GM18951 (cell line): ENCODE data around the gene ASIC5.
"Not testable (repeated sequence)": the region's sequence is repeated elsewhere in the genome, so short reads cannot be mapped to it uniquely, and the experiment has no call there.

Source experiments
- POLR2A ChIP-seq: IDR thresholded peaks from 4 replicates; pipeline ENCODE4 v1.6.1; 2011; ENCODE audit warnings: mild to moderate bottlenecking; ENCODE audit not compliant: insufficient read length, insufficient read depth; ENCODE audit errors: extremely low read depth
- in situ Hi-C: fragments of 300-500 bp; cut with MboI; formaldehyde crosslinking; loops from one replicate; pipeline ENCODE4 v1.12.0; 2022; ENCODE audit warnings: low sequenced_read_pairs, mixed read lengths, inconsistent platforms; ENCODE audit not compliant: unreplicated experiment

Gene ASIC5, protein sequence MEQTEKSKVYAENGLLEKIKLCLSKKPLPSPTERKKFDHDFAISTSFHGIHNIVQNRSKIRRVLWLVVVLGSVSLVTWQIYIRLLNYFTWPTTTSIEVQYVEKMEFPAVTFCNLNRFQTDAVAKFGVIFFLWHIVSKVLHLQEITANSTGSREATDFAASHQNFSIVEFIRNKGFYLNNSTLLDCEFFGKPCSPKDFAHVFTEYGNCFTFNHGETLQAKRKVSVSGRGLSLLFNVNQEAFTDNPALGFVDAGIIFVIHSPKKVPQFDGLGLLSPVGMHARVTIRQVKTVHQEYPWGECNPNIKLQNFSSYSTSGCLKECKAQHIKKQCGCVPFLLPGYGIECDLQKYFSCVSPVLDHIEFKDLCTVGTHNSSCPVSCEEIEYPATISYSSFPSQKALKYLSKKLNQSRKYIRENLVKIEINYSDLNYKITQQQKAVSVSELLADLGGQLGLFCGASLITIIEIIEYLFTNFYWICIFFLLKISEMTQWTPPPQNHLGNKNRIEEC

DNA sequence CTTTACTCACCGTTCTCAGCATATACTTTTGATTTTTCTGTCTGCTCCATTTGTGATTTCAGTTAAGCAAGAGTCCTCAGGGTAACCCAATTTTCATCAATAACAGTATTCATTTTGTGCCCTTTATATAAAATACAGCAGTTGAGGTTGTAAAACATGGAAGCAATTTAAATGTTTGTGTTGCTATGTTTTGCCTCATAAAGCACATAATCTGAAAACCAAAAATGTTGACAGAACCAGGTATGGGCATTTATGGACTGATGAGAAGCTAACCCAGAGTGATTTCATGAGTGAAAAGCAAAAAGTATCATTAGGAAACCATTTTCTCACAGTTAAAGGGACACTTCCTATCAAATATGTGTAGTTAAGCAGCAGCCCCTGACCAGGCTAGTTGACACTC, at the start of gene ASIC5:
TSS of gene ASIC5 (minus strand) at position 101 of the 400 bp plus-strand sequence. CDS start at position 50, 51 bp downstream.
- TF ChIP-seq POLR2A = no peak
- in situ Hi-C loops = no loop called here

DNA sequence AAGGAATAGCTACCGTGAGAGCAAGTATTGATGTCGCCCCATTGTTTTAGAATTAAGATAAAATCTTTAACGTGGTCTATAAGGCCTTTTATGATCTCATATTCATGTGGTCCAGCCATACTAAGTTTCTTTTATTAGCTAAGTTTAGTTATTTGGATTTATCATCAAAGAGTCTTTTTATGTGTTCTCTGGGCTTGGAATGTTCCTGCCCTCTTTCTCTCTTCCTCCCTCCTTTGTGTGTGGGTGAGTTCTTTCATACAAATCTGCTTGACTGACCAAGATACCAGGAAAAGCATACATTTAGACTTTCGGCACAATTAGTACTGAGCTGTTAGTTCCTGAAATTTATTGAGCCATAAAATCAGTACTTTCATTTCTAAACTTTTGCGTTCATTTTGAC, 48.7 kb upstream of the ASIC5 start:
- in situ Hi-C loops = no loop called here
- no peak for TF ChIP-seq POLR2A

DNA sequence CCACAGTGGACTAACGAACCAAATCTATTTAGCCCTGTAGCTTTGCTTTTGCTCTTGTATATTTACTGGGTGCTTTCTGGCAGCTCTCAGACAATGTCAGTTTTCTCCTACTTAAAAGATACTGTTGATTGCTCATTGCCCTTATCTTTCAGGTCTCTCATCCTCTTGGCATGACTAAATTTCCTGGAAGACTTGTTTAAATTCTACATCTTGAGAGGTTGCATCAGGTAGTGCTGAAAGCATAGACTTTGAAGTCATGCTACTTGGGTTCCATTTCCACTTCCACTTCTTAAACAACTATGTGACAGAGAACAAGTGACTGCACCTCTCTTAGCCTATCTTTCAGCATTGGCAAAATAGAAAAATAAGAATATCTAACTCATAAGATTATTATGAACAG, 45.8 kb upstream of the ASIC5 start:
- TF ChIP-seq POLR2A = no peak
- in situ Hi-C loops = no loop called here

DNA sequence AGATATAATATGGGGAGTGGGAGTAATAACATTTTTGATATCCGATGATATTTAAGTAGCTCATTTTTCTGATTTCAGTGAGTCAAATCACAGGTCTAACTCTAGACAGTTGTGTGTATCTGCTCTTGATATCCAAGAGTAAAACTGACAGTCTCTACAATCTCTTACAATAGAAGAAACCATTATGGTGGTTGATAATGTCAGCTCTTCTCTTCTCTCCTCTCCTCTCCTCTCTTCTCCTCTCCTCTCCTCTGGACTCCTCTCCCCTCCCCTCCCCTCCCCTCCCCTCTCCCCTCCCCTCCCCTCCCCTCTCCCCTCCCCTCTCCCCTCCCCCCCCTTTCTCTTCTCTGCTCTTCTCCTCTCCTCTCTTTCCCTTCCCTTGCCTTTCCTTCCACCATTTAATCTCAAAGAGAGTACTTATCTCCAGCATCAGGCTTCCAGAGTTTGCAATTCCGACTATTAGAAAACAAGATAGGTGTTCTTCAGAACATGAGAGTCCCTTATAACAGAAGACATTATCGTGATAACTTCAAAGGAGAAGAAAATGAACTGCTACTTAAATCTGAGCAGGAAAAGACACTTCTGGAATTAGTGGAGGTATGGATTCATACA, 43.6 kb upstream of the ASIC5 start:
- in situ Hi-C loops = no loop called here
- no peak for TF ChIP-seq POLR2A

DNA sequence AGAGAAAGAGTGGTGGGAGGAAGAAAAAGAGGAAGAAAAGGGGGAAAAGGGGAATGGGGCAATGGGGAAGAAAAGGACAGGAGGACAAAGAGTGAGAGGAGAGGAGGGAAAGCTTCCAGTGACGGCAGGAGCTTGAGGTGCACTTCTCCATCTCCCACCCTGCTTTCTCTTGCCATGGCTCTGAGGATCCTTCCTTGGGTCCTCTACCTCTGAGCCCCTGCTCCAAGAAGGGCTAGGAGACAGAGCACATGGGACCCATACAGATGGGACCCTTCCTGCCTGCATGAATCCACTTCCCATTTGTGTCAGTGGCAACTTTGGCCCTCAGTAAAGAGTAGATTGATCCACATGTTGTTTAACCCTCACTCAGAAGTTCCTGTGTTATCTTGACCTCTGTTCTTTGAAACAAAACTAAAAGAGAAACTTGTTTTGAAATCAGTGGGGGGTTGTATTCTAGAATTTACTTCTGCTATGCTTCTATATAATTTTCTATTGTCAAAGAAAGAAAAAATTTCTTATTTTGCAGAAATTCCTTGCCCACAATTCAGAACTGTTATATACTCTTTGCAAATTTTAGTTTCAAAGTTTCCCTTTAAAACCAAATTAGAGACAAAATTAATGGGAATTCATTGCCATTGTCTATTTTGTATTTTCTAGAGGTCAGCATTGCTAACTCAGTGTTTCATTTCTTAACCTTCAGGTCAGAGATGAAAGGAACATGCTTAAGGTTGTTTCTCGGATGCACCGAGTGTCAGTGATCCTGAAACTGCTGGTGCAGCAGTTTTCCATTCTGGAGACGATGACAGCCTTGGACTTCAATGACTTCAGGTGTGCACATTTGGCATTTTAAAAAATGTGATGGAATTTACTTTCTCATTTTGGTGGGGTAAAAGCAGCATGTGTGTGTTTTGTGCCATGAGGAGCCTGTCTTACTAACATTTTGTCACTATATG, 42.4 kb upstream of the ASIC5 start:
- TF ChIP-seq POLR2A = no peak
- in situ Hi-C loops = no loop called here

DNA sequence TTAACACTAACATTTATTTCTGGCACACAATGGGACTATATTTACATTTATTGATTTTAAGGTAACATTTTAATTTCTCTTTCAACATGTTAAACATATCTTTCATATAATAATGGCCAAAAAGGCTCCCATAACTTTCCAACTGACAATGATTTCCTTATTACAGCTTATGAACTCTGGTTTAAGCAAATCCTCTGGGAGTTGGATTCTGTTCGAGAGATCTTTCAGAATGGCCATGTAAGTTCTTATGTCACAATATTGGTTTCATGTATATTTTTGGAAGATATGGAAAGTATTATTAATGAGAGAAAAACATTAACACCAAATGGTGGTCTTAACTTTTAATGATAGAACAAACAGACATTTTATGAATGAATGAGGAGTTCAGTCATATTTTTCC, 41.5 kb upstream of the ASIC5 start:
- no peak for TF ChIP-seq POLR2A
- in situ Hi-C loops = no loop called here

DNA sequence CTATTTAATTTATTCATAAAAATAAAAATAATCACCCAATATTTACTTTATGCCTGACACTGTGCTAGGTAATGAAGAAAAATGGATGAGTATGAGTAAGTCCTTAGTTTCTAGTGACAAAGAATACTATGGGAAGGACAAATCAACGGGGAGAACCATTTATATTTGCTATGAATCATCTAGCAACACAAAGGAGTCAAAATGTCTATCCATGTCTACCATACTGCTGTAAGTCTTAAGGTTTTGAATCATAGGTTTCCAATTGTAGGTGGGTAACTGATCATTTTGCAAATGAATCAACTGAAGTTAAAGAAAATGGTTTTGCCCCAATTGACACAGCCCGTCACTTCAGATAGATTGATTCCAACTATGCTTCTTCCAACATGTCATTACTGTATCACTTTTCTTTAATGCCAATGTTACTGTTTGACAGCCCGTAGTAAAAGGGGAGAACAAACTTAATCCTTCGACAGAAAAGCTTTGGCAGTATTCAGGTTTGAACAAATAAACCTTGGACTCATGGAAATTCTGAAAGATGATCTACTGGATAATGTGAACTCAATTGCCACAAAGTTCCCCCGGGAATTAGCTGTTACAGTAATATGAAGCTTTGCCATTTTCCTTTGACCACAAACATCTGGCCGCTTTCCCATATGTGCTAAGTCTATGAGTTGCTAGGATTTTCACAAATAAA, 40.6 kb upstream of the ASIC5 start:
- in situ Hi-C loops = no loop called here
- TF ChIP-seq POLR2A = no peak

DNA sequence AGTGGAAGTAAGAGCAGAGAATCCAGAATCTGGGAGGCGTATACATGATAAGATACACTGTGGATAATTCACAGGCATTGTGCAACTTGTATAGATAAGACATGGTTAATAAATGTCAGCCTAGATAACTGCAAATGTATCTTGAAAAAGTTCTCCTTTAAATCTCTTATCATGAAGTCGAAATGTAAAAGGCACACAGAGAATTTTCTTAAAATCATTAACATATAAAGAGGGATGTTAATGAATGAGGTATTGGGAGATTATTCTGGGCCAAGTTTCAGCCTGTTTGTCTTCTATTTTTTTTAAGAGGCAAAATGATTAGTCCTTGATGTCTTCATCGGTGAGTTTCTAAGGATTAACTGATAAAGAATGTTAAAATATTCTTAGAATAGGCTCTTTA, 38.3 kb upstream of the ASIC5 start:
- no peak for TF ChIP-seq POLR2A
- in situ Hi-C loops = no loop called here

DNA sequence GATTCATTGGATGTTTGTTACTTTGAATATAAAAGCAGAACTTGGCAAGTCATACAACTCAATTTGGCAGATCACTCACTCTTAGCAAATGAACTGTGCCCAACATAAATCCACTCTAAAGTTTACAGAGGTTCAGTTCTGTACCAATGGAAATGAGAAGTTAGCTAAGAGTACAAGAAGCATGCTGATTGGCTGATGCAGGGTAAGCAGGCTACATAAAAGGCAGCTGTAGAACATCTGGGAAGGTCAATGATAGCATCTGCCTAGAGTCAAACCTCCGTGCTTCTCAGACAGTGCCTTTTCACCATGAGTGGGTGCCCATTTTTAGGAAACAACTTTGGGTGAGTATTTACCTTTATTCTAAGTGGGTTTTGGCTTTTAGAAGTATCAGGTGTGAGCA, 37.4 kb upstream of the ASIC5 start, which contains the start of gene TDO2:
TSS of gene TDO2 (plus strand) at position 244 of the 400 bp plus-strand sequence. CDS start at position 307, 63 bp downstream.
- in situ Hi-C loops = no loop called here
- no peak for TF ChIP-seq POLR2A

DNA sequence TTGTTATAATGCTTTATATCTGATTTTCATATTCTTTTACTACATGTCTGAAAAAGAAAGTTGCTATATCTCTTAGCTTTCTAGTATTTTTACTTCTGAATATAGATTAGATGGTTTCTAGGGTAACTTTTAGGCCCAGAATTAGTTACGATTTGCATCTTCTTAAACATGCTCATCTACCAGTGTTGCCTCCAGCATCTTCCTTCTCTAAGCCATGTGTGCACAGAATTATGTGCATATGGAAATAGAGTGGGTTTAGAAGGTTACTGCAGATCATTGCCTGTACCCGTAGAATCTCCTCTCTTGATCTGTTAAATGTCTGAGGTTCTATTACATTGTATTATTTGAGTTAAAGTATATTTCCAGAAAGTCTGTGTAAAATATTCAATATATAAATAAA, 34.9 kb upstream of the ASIC5 start:
- in situ Hi-C loops = no loop called here
- no peak for TF ChIP-seq POLR2A

DNA sequence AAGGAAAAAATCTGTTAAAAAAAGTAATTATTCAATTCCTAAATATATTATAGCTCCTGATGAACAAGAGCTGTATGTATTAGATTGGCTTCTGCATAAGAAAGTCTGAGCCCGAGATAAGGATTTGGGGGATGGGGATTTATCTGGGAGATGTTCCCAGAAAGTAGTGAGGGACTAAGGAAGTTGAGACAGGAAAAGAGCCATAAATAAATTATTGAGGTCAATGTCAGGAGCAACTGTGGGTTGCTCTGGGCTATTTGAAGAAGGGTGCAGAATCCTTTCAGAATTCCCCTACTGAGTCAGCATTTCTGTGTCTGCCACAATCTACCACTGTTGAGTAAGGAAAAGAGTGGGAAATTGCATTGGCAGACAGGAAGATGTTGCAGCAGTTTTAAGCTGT, 34.3 kb upstream of the ASIC5 start:
- no peak for TF ChIP-seq POLR2A
- in situ Hi-C loops = no loop called here

DNA sequence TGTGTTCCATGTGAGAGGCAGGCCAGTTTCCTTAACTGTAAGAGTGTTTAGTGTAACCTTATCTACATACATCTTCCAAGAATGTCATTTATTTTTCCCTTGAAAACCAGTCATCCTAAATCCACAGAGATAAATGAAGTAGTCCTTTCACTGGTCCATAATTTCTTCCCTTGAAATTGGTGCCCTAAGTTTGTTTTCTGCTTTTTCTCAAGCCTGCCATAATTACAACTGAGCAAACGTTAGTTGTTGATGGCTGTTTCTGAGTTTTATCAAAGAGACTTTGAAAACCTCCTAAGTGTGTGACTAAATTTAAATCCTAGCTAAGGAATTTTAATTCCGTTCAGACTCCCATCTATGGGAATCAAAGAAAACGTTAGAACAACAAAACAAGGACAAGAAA, 33.8 kb upstream of the ASIC5 start:
- in situ Hi-C loops = no loop called here
- TF ChIP-seq POLR2A = no peak

DNA sequence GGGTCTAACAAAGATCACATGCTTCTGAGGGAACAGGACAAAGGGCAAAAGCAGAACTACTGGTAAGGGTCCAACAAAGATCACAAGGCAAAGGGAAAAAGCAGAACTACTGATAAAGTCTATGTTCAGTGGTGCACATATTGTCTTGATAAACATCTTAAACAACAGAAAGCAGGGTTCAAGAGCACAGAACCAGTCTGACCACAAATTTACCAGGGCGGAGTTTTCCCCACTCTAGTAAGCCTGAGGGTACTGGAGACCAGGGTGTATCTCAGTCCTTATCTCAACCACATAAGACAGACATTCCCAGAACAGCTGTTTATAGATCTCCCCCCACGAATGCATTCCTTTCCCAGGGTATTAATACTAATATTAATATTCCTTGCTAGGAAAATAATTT, 32.3 kb upstream of the ASIC5 start:
- in situ Hi-C loops = not testable (repeated sequence)
